ENCODE results near the gene TBX3.

DNA sequence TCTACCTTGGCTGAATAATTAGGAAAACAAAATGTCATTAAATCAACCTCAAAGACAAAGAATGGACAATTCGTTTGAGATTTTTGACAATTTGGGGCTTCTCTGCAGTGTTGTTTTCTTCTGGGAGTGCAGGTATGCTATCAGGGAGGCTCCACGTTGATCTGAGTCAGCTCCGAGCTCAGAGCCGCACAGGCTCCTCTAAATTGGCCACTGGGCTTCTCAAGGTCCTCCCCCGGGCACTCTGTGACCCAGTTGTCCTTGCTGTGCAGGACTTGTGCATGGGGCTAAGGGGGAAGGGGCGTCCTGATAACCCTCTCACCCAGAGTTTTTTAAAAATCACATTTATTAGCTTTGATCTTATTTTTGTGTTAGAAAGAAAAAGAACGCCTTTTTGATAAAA is 52.7 kb downstream of the TBX3 start:
- TF ChIP-seq, protein P1, sequence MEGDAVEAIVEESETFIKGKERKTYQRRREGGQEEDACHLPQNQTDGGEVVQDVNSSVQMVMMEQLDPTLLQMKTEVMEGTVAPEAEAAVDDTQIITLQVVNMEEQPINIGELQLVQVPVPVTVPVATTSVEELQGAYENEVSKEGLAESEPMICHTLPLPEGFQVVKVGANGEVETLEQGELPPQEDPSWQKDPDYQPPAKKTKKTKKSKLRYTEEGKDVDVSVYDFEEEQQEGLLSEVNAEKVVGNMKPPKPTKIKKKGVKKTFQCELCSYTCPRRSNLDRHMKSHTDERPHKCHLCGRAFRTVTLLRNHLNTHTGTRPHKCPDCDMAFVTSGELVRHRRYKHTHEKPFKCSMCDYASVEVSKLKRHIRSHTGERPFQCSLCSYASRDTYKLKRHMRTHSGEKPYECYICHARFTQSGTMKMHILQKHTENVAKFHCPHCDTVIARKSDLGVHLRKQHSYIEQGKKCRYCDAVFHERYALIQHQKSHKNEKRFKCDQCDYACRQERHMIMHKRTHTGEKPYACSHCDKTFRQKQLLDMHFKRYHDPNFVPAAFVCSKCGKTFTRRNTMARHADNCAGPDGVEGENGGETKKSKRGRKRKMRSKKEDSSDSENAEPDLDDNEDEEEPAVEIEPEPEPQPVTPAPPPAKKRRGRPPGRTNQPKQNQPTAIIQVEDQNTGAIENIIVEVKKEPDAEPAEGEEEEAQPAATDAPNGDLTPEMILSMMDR (conservative IDR thresholded peaks at IDR 0.05; ENCODE audit: low read length), result no peak
- no peak for TF ChIP-seq EZH2phosphoT487 (IDR thresholded peaks at IDR 0.05; ENCODE audit: borderline replicate concordance, low read depth, low read length)

Measured in OCI-LY7 (cell line).